ENCODE measurements around the gene MC1R.

Gene MC1R

GRCh38 chr16:89897204-89897603 lies 21.5 kb upstream of the MC1R start:
- DNase-seq: no peak

GRCh38 chr16:89898201-89898967 lies 20.3 kb upstream of the MC1R start:
- no peak for DNase-seq

GRCh38 chr16:89899879-89900481 lies 18.7 kb upstream of the MC1R start:
- peak in 1 of 4 experiments; percentile 1 for DNase-seq

- DNase-seq: peak in 1 of 4 experiments; percentile 1
Measured at GRCh38 chr16:89900885-89901284, 17.8 kb upstream of the MC1R start.

- no peak for DNase-seq
Measured at GRCh38 chr16:89902980-89903379, 15.7 kb upstream of the MC1R start.

- DNase-seq: no peak
Measured at GRCh38 chr16:89903908-89904515, 14.7 kb upstream of the MC1R start.

- no peak for DNase-seq
Measured at GRCh38 chr16:89904606-89905510, 13.8 kb upstream of the MC1R start.

- no peak for DNase-seq
Measured at GRCh38 chr16:89905511-89906139, 13.0 kb upstream of the MC1R start.

GRCh38 chr16:89906140-89907025 lies 12.3 kb upstream of the MC1R start:
- DNase-seq: no peak

- no peak for DNase-seq
Measured at GRCh38 chr16:89907055-89907814, 11.4 kb upstream of the MC1R start.

GRCh38 chr16:89908236-89908635 lies 10.4 kb upstream of the MC1R start:
- DNase-seq: no peak

- peak; percentile 85 to 94 (median 90) for DNase-seq
Measured at GRCh38 chr16:89909777-89910716, 8.6 kb upstream of the MC1R start.

- DNase-seq: peak in 1 of 4 experiments; percentile 1
Measured at GRCh38 chr16:89910717-89911354, 7.8 kb upstream of the MC1R start.

- no peak for DNase-seq
Measured at GRCh38 chr16:89911375-89911774, 7.3 kb upstream of the MC1R start.

- DNase-seq: no peak
Measured at GRCh38 chr16:89912143-89912542, 6.5 kb upstream of the MC1R start.

GRCh38 chr16:89912627-89913026 lies 6.0 kb upstream of the MC1R start:
- DNase-seq: no peak

GRCh38 chr16:89913408-89914387 lies 5.0 kb upstream of the MC1R start:
- DNase-seq: no peak

Data from suppressor macrophage (primary cell).